H1 (cell line): Measurements from ENCODE around the gene CREB3. TPM values are rescaled to one million over a fixed set of nuclear protein-coding genes. Genes with fewer than 3 reads are reported as not detected.

Source experiments
- CBX5 ChIP-seq: fragments of 300-800, 300-1000 bp; sonication (generic); IDR thresholded peaks from 2 replicates; pipeline ENCODE4 v1.7.1; 2016; ENCODE audit warnings: antibody characterized with exemption, low read length, low read depth
- JUND ChIP-seq: IDR thresholded peaks from 2 replicates; pipeline ENCODE4 v1.6.1; 2011; ENCODE audit warnings: mild to moderate bottlenecking, improper control_type of control experiment, low read length
- polyA plus RNA-seq, 7 experiments: library from polyadenylated mRNA; depleted of rRNA in 3 of 7; stranded (reverse) in 5 of 7; unstranded in 2 of 7; fragments of >200 nt in 5 of 7; fragments of 200-250 nt in 2 of 7; gene quantifications; 1 replicate in 5 of 7; 2 replicates in 1 of 7; 4 replicates in 1 of 7; pipeline versions ENCODE4 v1.2.1 to v1.2.3, GENCODE V29; 2011 to 2013; ENCODE audit warnings: missing spikeins in 2 of 7, mixed read lengths in 2 of 7
- total RNA-seq: library from RNA; stranded (reverse); fragmentation: NEBNext Ultra II Directional; extraction: Animal tissue kit (Norgen Biotek cat#: 25700); gene quantifications from 2 replicates; pipeline ENCODE4 v1.2.1, GENCODE V29; 2021
- TF ChIP-seq, protein P1 (sequence below): IDR thresholded peaks from 2 replicates; pipeline ENCODE4 v1.6.1; 2012; ENCODE audit warnings: inconsistent platforms

CREB3 gene
- total and polyA plus RNA-seq, 2 of the 8 experiments (the other 6 are each of a cell fraction or from before 2014, with no cell fraction given) = 24.4 to 25.7 TPM

DNA sequence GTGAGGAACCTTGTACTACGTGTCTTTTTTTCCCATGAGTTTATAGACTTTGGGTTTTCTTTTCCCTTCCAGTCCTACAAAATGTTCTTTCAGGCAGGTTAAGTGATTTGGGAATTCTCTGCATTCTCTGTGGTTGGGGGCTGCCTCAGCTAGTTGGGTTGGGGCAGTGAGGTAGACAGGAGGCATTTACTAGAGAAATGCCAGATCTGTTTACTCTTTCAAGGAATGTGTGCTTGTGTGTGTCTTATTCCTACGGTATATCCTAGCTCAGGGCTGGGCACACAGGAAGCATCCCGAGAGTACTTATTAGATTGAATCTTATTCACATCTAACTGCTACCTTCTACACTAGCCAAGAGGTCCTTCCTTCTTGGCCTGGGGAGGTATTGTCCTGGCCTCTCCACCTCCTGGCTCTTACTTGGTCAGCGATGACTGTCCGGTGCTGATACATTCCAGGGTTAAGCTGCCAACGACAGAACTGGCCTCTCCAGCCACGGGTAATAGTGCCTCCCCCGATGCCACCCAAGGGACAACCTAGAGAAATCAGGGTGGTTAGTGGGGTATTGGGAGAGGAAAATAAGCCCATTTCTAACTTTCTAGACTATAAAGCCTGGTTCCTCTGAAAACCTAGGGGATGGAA is 11.5 kb downstream of the CREB3 start (continued):
- TF ChIP-seq CBX5 = no peak
- TF ChIP-seq, protein P1, sequence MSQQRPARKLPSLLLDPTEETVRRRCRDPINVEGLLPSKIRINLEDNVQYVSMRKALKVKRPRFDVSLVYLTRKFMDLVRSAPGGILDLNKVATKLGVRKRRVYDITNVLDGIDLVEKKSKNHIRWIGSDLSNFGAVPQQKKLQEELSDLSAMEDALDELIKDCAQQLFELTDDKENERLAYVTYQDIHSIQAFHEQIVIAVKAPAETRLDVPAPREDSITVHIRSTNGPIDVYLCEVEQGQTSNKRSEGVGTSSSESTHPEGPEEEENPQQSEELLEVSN = no peak
- no peak for TF ChIP-seq JUND
- TF ChIP-seq, all 59 proteins: peak for 0
